Thoracic aorta (tissue), 2 donors: ENCODE results near the gene NR3C2. TPM values are rescaled to one million over a fixed set of nuclear protein-coding genes. Genes with fewer than 3 reads are reported as not detected.

ENCODE experiments used
- ATAC-seq: fragments of 150-250 bp; one replicate; pipeline ENCODE4 v1.8.0; 2017; ENCODE audit warnings: low read depth; ENCODE audit not compliant: insufficient number of reproducible peaks, low FRiP score
- DNase-seq: peaks from one replicate; pipeline ENCODE4 v3.0.0-alpha.2; 2020; ENCODE audit warnings: low spot score
- H3K27ac ChIP-seq, 2 donors: fragments of 200-600 bp; sonication (generic); 1 replicate in 1 of 2; 2 replicates in 1 of 2; pipeline ENCODE4 v1.5.1; 2016; ENCODE audit warnings: mild to moderate bottlenecking in 2 of 2, moderate library complexity in 2 of 2
- H3K27me3 ChIP-seq: fragments of 200-600 bp; sonication (generic); replicated peaks from 2 replicates; pipeline ENCODE4 v1.6.0; 2016; ENCODE audit warnings: mild to moderate bottlenecking; ENCODE audit not compliant: insufficient read depth
- H3K36me3 ChIP-seq: fragments of 200-600 bp; sonication (generic); one replicate; pipeline ENCODE4 v1.5.1; 2016
- H3K4me1 ChIP-seq, 2 donors: fragments of 200-600 bp; sonication (generic); 1 replicate in 1 of 2; 2 replicates in 1 of 2; pipeline versions ENCODE4 v1.5.1 to v1.6.0; 2016; ENCODE audit warnings: low read depth in 2 of 2, mild to moderate bottlenecking in 1 of 2; ENCODE audit not compliant: control insufficient read depth in 1 of 2
- H3K4me3 ChIP-seq: fragments of 200-600 bp; sonication (generic); 2 replicates; pipeline ENCODE4 v1.5.1; 2016; ENCODE audit warnings: mild to moderate bottlenecking
- H3K9me3 ChIP-seq: fragments of 200-600 bp; sonication (generic); 2 replicates; pipeline ENCODE4 v1.5.1; 2016
- CTCF ChIP-seq: fragments of 200-600 bp; sonication (generic); IDR thresholded peaks from one replicate; pipeline ENCODE4 v1.5.1; 2019; ENCODE audit warnings: antibody characterized with exemption
- total RNA-seq, 2 donors: library from RNA; depleted of rRNA; stranded (reverse); fragments of >200 nt; gene quantifications; one replicate each; pipeline versions ENCODE4 v1.1.0 to v1.2.3, GENCODE V29; 2016

The NR3C2 gene
- total RNA-seq, 2 donors from 2014 or later, result 11.2 to 18.1 TPM

- TF ChIP-seq CTCF, result no peak
Measured at GRCh38 chr4:148044912-148045352, 397.3 kb downstream of the NR3C2 start.

GRCh38 chr4:148044089-148044911 lies 397.9 kb downstream of the NR3C2 start:
- H3K36me3 ChIP-seq, result peaks cover 9% of the 10 kb centered on the region
- no peaks in the 10 kb centered on the region for H3K9me3 ChIP-seq
- H3K4me3 ChIP-seq, result no peak overlapping the region
- DNase-seq (no peak), ATAC-seq (no peak)
- no peak for TF ChIP-seq CTCF
- no peaks in the 10 kb centered on the region for H3K27me3 ChIP-seq
- H3K27ac ChIP-seq, result no peak overlapping the region
- H3K4me1 ChIP-seq, result peaks cover 0 to 11% of the 10 kb centered on the region in 2 donors

More at GRCh38 chr4:148044912-148045352, 397.3 kb downstream of the NR3C2 start:
- DNase-seq (no peak), ATAC-seq (no peak)
- H3K36me3 ChIP-seq, result peaks cover 10% of the 10 kb centered on the region
- H3K9me3 ChIP-seq, result no peaks in the 10 kb centered on the region
- H3K4me3 ChIP-seq, result no peak overlapping the region
- H3K27ac ChIP-seq, result no peak overlapping the region
- peaks cover 0 to 11% of the 10 kb centered on the region in 2 donors for H3K4me1 ChIP-seq
- H3K27me3 ChIP-seq, result no peaks in the 10 kb centered on the region

GRCh38 chr4:148041606-148042329 lies 400.4 kb downstream of the NR3C2 start:
- DNase-seq (no peak), ATAC-seq (no peak)
- no peak overlapping the region for H3K27ac ChIP-seq
- no peaks in the 10 kb centered on the region for H3K9me3 ChIP-seq
- peaks cover 0 to 11% of the 10 kb centered on the region in 2 donors for H3K4me1 ChIP-seq
- H3K36me3 ChIP-seq, result peaks cover under 1% of the 10 kb centered on the region
- H3K27me3 ChIP-seq, result no peaks in the 10 kb centered on the region
- no peak for TF ChIP-seq CTCF
- H3K4me3 ChIP-seq, result no peak overlapping the region

- no peaks in the 10 kb centered on the region for H3K27me3 ChIP-seq
- no peak overlapping the region for H3K27ac ChIP-seq
- no peak for TF ChIP-seq CTCF
- H3K9me3 ChIP-seq, result no peaks in the 10 kb centered on the region
- no peak for ATAC-seq
- no peaks in the 10 kb centered on the region for H3K36me3 ChIP-seq
- no peak overlapping the region for H3K4me3 ChIP-seq
- peaks cover 0 to 20% of the 10 kb centered on the region in 2 donors for H3K4me1 ChIP-seq
- DNase-seq, result no peak
Measured at GRCh38 chr4:148034813-148035212, 407.4 kb downstream of the NR3C2 start.

- Histone ChIP-seq H3K36me3 (no peaks in the 10 kb centered on the region), H3K27me3 (no peaks in the 10 kb centered on the region), H3K9me3 (no peaks in the 10 kb centered on the region), H3K4me3 (no peak overlapping the region), H3K4me1 (peaks cover 0 to 38% of the 10 kb centered on the region in 2 donors), H3K27ac (no peak overlapping the region)
- ATAC-seq, result no peak
- TF ChIP-seq CTCF, result no peak
- DNase-seq, result no peak
Measured at GRCh38 chr4:148030193-148030873, 411.9 kb downstream of the NR3C2 start.
